ENCODE results near the gene PACRG. TPM values are rescaled to one million over a fixed set of nuclear protein-coding genes. Genes with fewer than 3 reads are reported as not detected.

PACRG gene
- total and polyA plus RNA-seq, 2 donors (not counting 3 experiments of a cell fraction or from before 2014, with no cell fraction given): 0.08 TPM; not detected in 1

- Histone ChIP-seq H3K9me3 (replicated peaks; ENCODE audit: control insufficient read depth, insufficient read depth, low read length) (no peaks in the 10 kb centered on the region), H3K9ac (replicated peaks; ENCODE audit: extremely low read depth, insufficient read depth, low read length) (no peak overlapping the region), H3K4me3 (replicated peaks in 1 of 3; ENCODE audit: insufficient read depth in 1 of 3, low read depth in 1 of 3, low read length in 3 of 3) (no peak overlapping the region), H3K27me3 (ENCODE audit: control insufficient read depth in 2 of 2, insufficient read depth in 2 of 2, low read length in 2 of 2) (no peaks in the 10 kb centered on the region), H4K20me1 (replicated peaks; ENCODE audit: control insufficient read depth, extremely low read depth, insufficient read depth, low read length) (no peaks in the 10 kb centered on the region), H2AFZ (ENCODE audit: low read depth, low read length) (no peak overlapping the region), H3K27ac (ENCODE audit: insufficient read depth, low read depth, low read length) (no peak overlapping the region), H3K9me1 (replicated peaks; ENCODE audit: control insufficient read depth, extremely low read depth, insufficient read depth, low read length) (no peaks in the 10 kb centered on the region), H3K36me3 (ENCODE audit: control insufficient read depth in 2 of 2, extremely low read depth in 1 of 2, insufficient read depth in 2 of 2, low read length in 2 of 2) (no peaks in the 10 kb centered on the region), H3K4me2 (ENCODE audit: insufficient read depth, low read length) (no peak overlapping the region), H3K79me2 (ENCODE audit: control insufficient read depth, insufficient read depth, low read length) (no peaks in the 10 kb centered on the region), H3K4me1 (ENCODE audit: control insufficient read depth, extremely low read depth, insufficient read depth, low read length) (peaks cover 20% of the 10 kb centered on the region)
- no TSS peak for BruUV-seq (replicated peaks)
- TF ChIP-seq MAX (IDR thresholded peaks at IDR 0.05; ENCODE audit: insufficient read depth, insufficient read length) (no peak), CTCF (IDR thresholded peaks at IDR 0.05; ENCODE audit: extremely low read depth in 1 of 2, insufficient read depth in 1 of 2, low read depth in 1 of 2, low read length in 2 of 2) (no peak), GATA2 (IDR thresholded peaks at IDR 0.05; ENCODE audit: insufficient read depth, insufficient read length, low read depth, low read length) (no peak), EZH2 (IDR thresholded peaks at IDR 0.05; ENCODE audit: borderline replicate concordance, low read depth, low read length, severe bottlenecking) (no peak), JUN (IDR thresholded peaks at IDR 0.05; ENCODE audit: borderline replicate concordance, insufficient read depth, insufficient read length, low read depth) (no peak), MYC (IDR thresholded peaks at IDR 0.05; ENCODE audit: low read depth, low read length) (no peak), POLR2AphosphoS5 (IDR thresholded peaks at IDR 0.05; ENCODE audit: insufficient read depth, low read depth, low read length) (no peak), FOS (IDR thresholded peaks at IDR 0.05; ENCODE audit: borderline replicate concordance, insufficient read depth, low read length) (no peak), POLR2A (IDR thresholded peaks at IDR 0.05; ENCODE audit: low read depth, low read length) (no peak)
- DNase-seq (ENCODE audit: low read depth, low spot score): no peak
- CTCF ChIA-PET: interaction anchor here (1.5 kb wide), 1 partner anchor 20 kb away, joined by 4 read pairs; no protein-coding TSS in a partner anchor
- dilution Hi-C loops (cut with MboI; ENCODE audit: extremely low pct_ligation_motif_present, low sequenced_read_pairs) (no loop called here), intact Hi-C loops (cut with micrococcal nuclease) (no loop called here)
- POLR2A ChIA-PET: no interaction called here
- FAIRE-seq: no peak
These were observed 603.5 kb downstream of the PACRG start for GRCh38 chr6:163331245-163331644.
